Measurements from ENCODE around the gene SLC6A7. TPM values are rescaled to one million over a fixed set of nuclear protein-coding genes. Genes with fewer than 3 reads are reported as not detected.

Gene SLC6A7
- polyA plus RNA-seq: 5.7 TPM
- long read RNA-seq, donor 1: 0 reads
- long read RNA-seq, donor 2: 0 reads
- long read RNA-seq, donor 3: 0 reads
- long read RNA-seq, donor 4: 0 reads
- long read RNA-seq, donor 5: 0 reads
- long read RNA-seq, donor 6: 0 reads
- long read RNA-seq, donor 7: 0 reads
- long read RNA-seq, donor 8: 0 reads
- long read RNA-seq, donor 9: 0 reads
- long read RNA-seq, donor 10, partial matches to known transcripts: 0 of 1 reads
- long read RNA-seq, donor 10, other reads (novel, unspliced or antisense): 0 of 1 reads
- long read RNA-seq, donor 11: 0 reads

GRCh38 chr5:150189728-150190502, at the start of gene SLC6A7:
SLC6A7 (plus strand) TSS chr5:150190062; CDS start chr5:150190328, 266 bp downstream.
- H3K9me3 ChIP-seq (ENCODE audit: control insufficient read depth, low read depth, low read length): no peaks in the 10 kb centered on the region
- WGBS (ENCODE audit: insufficient coverage, low lambda C conversion rate): no CpG with 5 or more reads among the region's 58 CpGs
- H3K27me3 ChIP-seq (ENCODE audit: control insufficient read depth, insufficient read depth, low read length): peaks cover 18% of the 10 kb centered on the region
- no peak for DNase-seq
- H3K36me3 ChIP-seq (ENCODE audit: control insufficient read depth, insufficient read depth, low read length): peaks cover 9% of the 10 kb centered on the region
- peak within 1 kb of the TSS; percentile 90 for H3K27ac ChIP-seq (ENCODE audit: low read length)
- H3K4me1 ChIP-seq (ENCODE audit: control insufficient read depth, insufficient read depth, low read length): peaks cover 54% of the 10 kb centered on the region
- peak within 1 kb of the TSS; percentile 30 for H3K4me3 ChIP-seq (ENCODE audit: low read length)

- Histone ChIP-seq H3K9me3 (ENCODE audit: control insufficient read depth, low read depth, low read length) (no peaks in the 10 kb centered on the region), H3K36me3 (ENCODE audit: control insufficient read depth, insufficient read depth, low read length) (no peaks in the 10 kb centered on the region), H3K27ac (ENCODE audit: low read length) (peak overlapping the region; percentile 76), H3K27me3 (ENCODE audit: control insufficient read depth, insufficient read depth, low read length) (no peaks in the 10 kb centered on the region), H3K4me1 (ENCODE audit: control insufficient read depth, insufficient read depth, low read length) (peaks cover 67% of the 10 kb centered on the region), H3K4me3 (ENCODE audit: low read length) (no peak overlapping the region)
- peak; percentile 51 to 60 for DNase-seq
- no CpG with 5 or more reads among the region's 11 CpGs for WGBS (ENCODE audit: insufficient coverage, low lambda C conversion rate)
Observed at GRCh38 chr5:150140830-150141229, 49.0 kb upstream of the SLC6A7 start.

- H3K27ac ChIP-seq (ENCODE audit: low read length): peak overlapping the region; percentile 58
- no peak overlapping the region for H3K4me3 ChIP-seq (ENCODE audit: low read length)
- H3K36me3 ChIP-seq (ENCODE audit: control insufficient read depth, insufficient read depth, low read length): no peaks in the 10 kb centered on the region
- peaks cover 67% of the 10 kb centered on the region for H3K4me1 ChIP-seq (ENCODE audit: control insufficient read depth, insufficient read depth, low read length)
- WGBS (ENCODE audit: insufficient coverage, low lambda C conversion rate): 90% methylated on average over 2 of the region's 9 CpGs
- H3K27me3 ChIP-seq (ENCODE audit: control insufficient read depth, insufficient read depth, low read length): no peaks in the 10 kb centered on the region
- H3K9me3 ChIP-seq (ENCODE audit: control insufficient read depth, low read depth, low read length): no peaks in the 10 kb centered on the region
- DNase-seq: no peak
Observed at GRCh38 chr5:150141544-150142184, 48.2 kb upstream of the SLC6A7 start.

GRCh38 chr5:150142185-150142958, 47.5 kb upstream of the SLC6A7 start:
- H3K4me1 ChIP-seq (ENCODE audit: control insufficient read depth, insufficient read depth, low read length): peaks cover 63% of the 10 kb centered on the region
- H3K36me3 ChIP-seq (ENCODE audit: control insufficient read depth, insufficient read depth, low read length): no peaks in the 10 kb centered on the region

GRCh38 chr5:150142959-150143349, 46.9 kb upstream of the SLC6A7 start:
- no peaks in the 10 kb centered on the region for H3K36me3 ChIP-seq (ENCODE audit: control insufficient read depth, insufficient read depth, low read length)
- peak in 1 of 2 donors; percentile 47 for DNase-seq
- H3K9me3 ChIP-seq (ENCODE audit: control insufficient read depth, low read depth, low read length): no peaks in the 10 kb centered on the region
- H3K27ac ChIP-seq (ENCODE audit: low read length): peak overlapping the region; percentile 59
- no CpG with 5 or more reads among the region's 4 CpGs for WGBS (ENCODE audit: insufficient coverage, low lambda C conversion rate)
- H3K4me3 ChIP-seq (ENCODE audit: low read length): no peak overlapping the region
- H3K27me3 ChIP-seq (ENCODE audit: control insufficient read depth, insufficient read depth, low read length): no peaks in the 10 kb centered on the region
- H3K4me1 ChIP-seq (ENCODE audit: control insufficient read depth, insufficient read depth, low read length): peaks cover 58% of the 10 kb centered on the region

More at GRCh38 chr5:150142185-150142958, 47.5 kb upstream of the SLC6A7 start:
- no peaks in the 10 kb centered on the region for H3K9me3 ChIP-seq (ENCODE audit: control insufficient read depth, low read depth, low read length)
- DNase-seq: peak in 1 of 2 donors; percentile 66
- no peaks in the 10 kb centered on the region for H3K27me3 ChIP-seq (ENCODE audit: control insufficient read depth, insufficient read depth, low read length)
- H3K4me3 ChIP-seq (ENCODE audit: low read length): no peak overlapping the region
- WGBS (ENCODE audit: insufficient coverage, low lambda C conversion rate): no CpG with 5 or more reads among the region's 14 CpGs
- H3K27ac ChIP-seq (ENCODE audit: low read length): peak overlapping the region; percentile 37

GRCh38 chr5:150143350-150144245, 46.3 kb upstream of the SLC6A7 start:
- peak in 1 of 2 donors; percentile 44 for DNase-seq
- no CpG with 5 or more reads among the region's 20 CpGs for WGBS (ENCODE audit: insufficient coverage, low lambda C conversion rate)
- Histone ChIP-seq H3K9me3 (ENCODE audit: control insufficient read depth, low read depth, low read length) (no peaks in the 10 kb centered on the region), H3K4me1 (ENCODE audit: control insufficient read depth, insufficient read depth, low read length) (peaks cover 51% of the 10 kb centered on the region), H3K27me3 (ENCODE audit: control insufficient read depth, insufficient read depth, low read length) (no peaks in the 10 kb centered on the region), H3K4me3 (ENCODE audit: low read length) (no peak overlapping the region), H3K27ac (ENCODE audit: low read length) (peak overlapping the region; percentile 59), H3K36me3 (ENCODE audit: control insufficient read depth, insufficient read depth, low read length) (no peaks in the 10 kb centered on the region)

- H3K27me3 ChIP-seq (ENCODE audit: control insufficient read depth, insufficient read depth, low read length): no peaks in the 10 kb centered on the region
- peak overlapping the region; percentile 59 for H3K27ac ChIP-seq (ENCODE audit: low read length)
- peak in 1 of 2 donors; percentile 37 for DNase-seq
- no peaks in the 10 kb centered on the region for H3K9me3 ChIP-seq (ENCODE audit: control insufficient read depth, low read depth, low read length)
- no peak overlapping the region for H3K4me3 ChIP-seq (ENCODE audit: low read length)
- H3K4me1 ChIP-seq (ENCODE audit: control insufficient read depth, insufficient read depth, low read length): peaks cover 44% of the 10 kb centered on the region
- no CpG with 5 or more reads among the region's 14 CpGs for WGBS (ENCODE audit: insufficient coverage, low lambda C conversion rate)
- no peaks in the 10 kb centered on the region for H3K36me3 ChIP-seq (ENCODE audit: control insufficient read depth, insufficient read depth, low read length)
Observed at GRCh38 chr5:150144246-150144801, 45.5 kb upstream of the SLC6A7 start.

GRCh38 chr5:150144879-150145278, 45.0 kb upstream of the SLC6A7 start:
- H3K4me3 ChIP-seq (ENCODE audit: low read length): no peak overlapping the region
- H3K27me3 ChIP-seq (ENCODE audit: control insufficient read depth, insufficient read depth, low read length): no peaks in the 10 kb centered on the region
- WGBS (ENCODE audit: insufficient coverage, low lambda C conversion rate): 90% methylated on average over 2 of the region's 4 CpGs
- no peaks in the 10 kb centered on the region for H3K36me3 ChIP-seq (ENCODE audit: control insufficient read depth, insufficient read depth, low read length)
- H3K27ac ChIP-seq (ENCODE audit: low read length): peak overlapping the region; percentile 59
- no peak for DNase-seq
- no peaks in the 10 kb centered on the region for H3K9me3 ChIP-seq (ENCODE audit: control insufficient read depth, low read depth, low read length)
- H3K4me1 ChIP-seq (ENCODE audit: control insufficient read depth, insufficient read depth, low read length): peaks cover 43% of the 10 kb centered on the region

- Histone ChIP-seq H3K4me3 (ENCODE audit: low read length) (no peak overlapping the region), H3K27me3 (ENCODE audit: control insufficient read depth, insufficient read depth, low read length) (no peaks in the 10 kb centered on the region), H3K27ac (ENCODE audit: low read length) (no peak overlapping the region), H3K4me1 (ENCODE audit: control insufficient read depth, insufficient read depth, low read length) (peaks cover 33% of the 10 kb centered on the region), H3K36me3 (ENCODE audit: control insufficient read depth, insufficient read depth, low read length) (no peaks in the 10 kb centered on the region), H3K9me3 (ENCODE audit: control insufficient read depth, low read depth, low read length) (no peaks in the 10 kb centered on the region)
- no peak for DNase-seq
- no CpG with 5 or more reads among the region's 5 CpGs for WGBS (ENCODE audit: insufficient coverage, low lambda C conversion rate)
Observed at GRCh38 chr5:150146235-150146634, 43.6 kb upstream of the SLC6A7 start.

Data from large intestine (tissue), 12 donors.